Measurements from ENCODE around the gene SERPINB4.
"Not testable (repeated sequence)": the region's sequence is repeated elsewhere in the genome, so short reads cannot be mapped to it uniquely, and the experiment has no call there.

SERPINB4 gene

GRCh38 chr18:63644142-63644541 is at the start of gene SERPINB4:
Gene SERPINB4 (minus strand): TSS chr18:63644256. CDS start chr18:63643577, 679 bp downstream.
- DNase-seq (ENCODE audit: low spot score), result not testable (repeated sequence)

- DNase-seq (ENCODE audit: low spot score), result no peak
Measured at GRCh38 chr18:63689064-63689463, 45.0 kb upstream of the SERPINB4 start.

- DNase-seq (ENCODE audit: low spot score), result no peak
Measured at GRCh38 chr18:63686871-63687270, 42.8 kb upstream of the SERPINB4 start.

- no peak for DNase-seq (ENCODE audit: low spot score)
Measured at GRCh38 chr18:63684718-63685117, 40.7 kb upstream of the SERPINB4 start.

- no peak for DNase-seq (ENCODE audit: low spot score)
Measured at GRCh38 chr18:63683890-63684289, 39.8 kb upstream of the SERPINB4 start.

GRCh38 chr18:63683152-63683551 is 39.1 kb upstream of the SERPINB4 start:
- DNase-seq (ENCODE audit: low spot score), result no peak

- DNase-seq (ENCODE audit: low spot score), result no peak
Measured at GRCh38 chr18:63681449-63682340, 37.6 kb upstream of the SERPINB4 start.

- no peak for DNase-seq (ENCODE audit: low spot score)
Measured at GRCh38 chr18:63679820-63680606, 36.0 kb upstream of the SERPINB4 start.

- no peak for DNase-seq (ENCODE audit: low spot score)
Measured at GRCh38 chr18:63677500-63678225, 33.6 kb upstream of the SERPINB4 start.

- DNase-seq (ENCODE audit: low spot score), result no peak
Measured at GRCh38 chr18:63676526-63677323, 32.7 kb upstream of the SERPINB4 start.

GRCh38 chr18:63664571-63664970 is 20.5 kb upstream of the SERPINB4 start:
- DNase-seq (ENCODE audit: low spot score), result no peak

- DNase-seq (ENCODE audit: low spot score), result not testable (repeated sequence)
Measured at GRCh38 chr18:63661750-63662149, 17.7 kb upstream of the SERPINB4 start, which contains the start of gene SERPINB3. Gene SERPINB3 (minus strand): TSS chr18:63661893. CDS start chr18:63661216, 677 bp downstream.

GRCh38 chr18:63658920-63659319 is 14.9 kb upstream of the SERPINB4 start:
- DNase-seq (ENCODE audit: low spot score), result not testable (repeated sequence)

GRCh38 chr18:63650271-63650670 is 6.2 kb upstream of the SERPINB4 start:
- not testable (repeated sequence) for DNase-seq (ENCODE audit: low spot score)

- no peak for DNase-seq (ENCODE audit: low spot score)
Measured at GRCh38 chr18:63648241-63648640, 4.2 kb upstream of the SERPINB4 start.

GRCh38 chr18:63646936-63647335 is 2.9 kb upstream of the SERPINB4 start:
- DNase-seq (ENCODE audit: low spot score), result no peak

GRCh38 chr18:63644694-63645093 is 638 bp upstream of the SERPINB4 start:
- not testable (repeated sequence) for DNase-seq (ENCODE audit: low spot score)

- DNase-seq (ENCODE audit: low spot score), result not testable (repeated sequence)
Measured at GRCh38 chr18:63642668-63643356, 1.2 kb downstream of the SERPINB4 start.

- not testable (repeated sequence) for DNase-seq (ENCODE audit: low spot score)
Measured at GRCh38 chr18:63641157-63641680, 2.8 kb downstream of the SERPINB4 start.

GRCh38 chr18:63637703-63638102 is 6.4 kb downstream of the SERPINB4 start:
- no peak for DNase-seq (ENCODE audit: low spot score)

Measured in cerebellar cortex (tissue), 1 donor.